K562 (cell line): ENCODE measurements around the gene YOD1. TPM values are rescaled to one million over a fixed set of nuclear protein-coding genes. Genes with fewer than 3 reads are reported as not detected.

Experiments
- BCLAF1 ChIP-seq, 2 experiments: fragments of 450-650 bp in 1 of 2; IDR thresholded peaks; 2 replicates each; pipeline ENCODE4 v1.6.1; 2011 to 2017; ENCODE audit warnings: low read depth in 2 of 2, antibody characterized with exemption in 1 of 2, borderline replicate concordance in 1 of 2, low read length in 1 of 2, mild to moderate bottlenecking in 1 of 2, mixed read lengths in 1 of 2; ENCODE audit not compliant: control insufficient read depth in 1 of 2
- BHLHE40 ChIP-seq: IDR thresholded peaks from 2 replicates; pipeline ENCODE4 v1.6.1; 2011; ENCODE audit warnings: low read length, improper control_type of control experiment
- BRD4 ChIP-seq: fragments of 200-600 bp; sonication (generic); IDR thresholded peaks from 2 replicates; pipeline ENCODE4 v1.6.1; 2017; ENCODE audit warnings: inconsistent platforms
- DEAF1 ChIP-seq: fragments of 450-650 bp; formaldehyde crosslinking; IDR thresholded peaks from 2 replicates; pipeline ENCODE4 v1.4.0; 2020; ENCODE audit warnings: mild to moderate bottlenecking, moderate library complexity
- IRF9 ChIP-seq: fragments of 450-650 bp; IDR thresholded peaks from 2 replicates; pipeline ENCODE4 v1.6.1; 2016; ENCODE audit warnings: missing biosample characterization, missing genetic modification characterization
- NBN ChIP-seq: fragments of 450-650 bp; IDR thresholded peaks from 2 replicates; pipeline ENCODE4 v1.6.1; 2016; ENCODE audit warnings: low read depth, mild to moderate bottlenecking
- NCOA2 ChIP-seq, 2 experiments: fragments of 450-650 bp; IDR thresholded peaks; 2 replicates each; pipeline ENCODE4 v1.6.1; 2018; ENCODE audit warnings: mild to moderate bottlenecking in 2 of 2, moderate library complexity in 1 of 2; ENCODE audit not compliant: partially characterized antibody in 2 of 2
- NKRF ChIP-seq: fragments of 450-650 bp; IDR thresholded peaks from 2 replicates; pipeline ENCODE4 v1.6.1; 2016; ENCODE audit warnings: borderline replicate concordance
- PHF21A ChIP-seq: fragments of 450-650 bp; IDR thresholded peaks from 2 replicates; pipeline ENCODE4 v1.6.1; 2017; ENCODE audit warnings: low read depth, borderline replicate concordance
- SMAD3 ChIP-seq: fragments of 450-650 bp; formaldehyde crosslinking; conservative IDR thresholded peaks from 2 replicates; pipeline ENCODE4 v1.4.0; 2020; ENCODE audit warnings: mild to moderate bottlenecking
- SNAPC5 ChIP-seq: fragments of 250-450 bp; sonication (Bioruptor Pico); IDR thresholded peaks from 2 replicates; pipeline ENCODE4 v1.8.0; 2021; ENCODE audit warnings: moderate library complexity, mild to moderate bottlenecking, inconsistent platforms
- SP1 ChIP-seq: sonication (generic); formaldehyde crosslinking; IDR thresholded peaks from 2 replicates; pipeline ENCODE4 v1.8.1; 2022; ENCODE audit warnings: mild to moderate bottlenecking, missing genetic modification reagents
- polyA plus RNA-seq, 8 experiments: library from polyadenylated mRNA; depleted of rRNA in 4 of 8; stranded (reverse) in 5 of 8; unstranded in 3 of 8; fragments of >200 nt; fragmentation: Nextera tagmentation in 2 of 8; fragmentation: Illumina TruSeq in 1 of 8; extraction: Ambion mirVana in 2 of 8; extraction: Trizol in 1 of 8; gene quantifications; 2 replicates each; pipeline versions ENCODE4 v1.2.1 to v1.2.3, GENCODE V29; 2011 to 2014; ENCODE audit warnings: inconsistent platforms in 1 of 8, missing spikeins in 1 of 8
- total RNA-seq, 7 experiments: library from RNA; depleted of rRNA in 6 of 7; stranded (reverse); fragments of >200 nt in 6 of 7; fragmentation: Illumina TruSeq in 2 of 7; extraction: Trizol in 2 of 7; gene quantifications; 2 replicates each; pipeline versions ENCODE4 v1.2.1 to v1.2.3, GENCODE V29; 2011 to 2021; ENCODE audit warnings: low replicate concordance in 1 of 7
- TF ChIP-seq, protein P1 (sequence below): sonication (generic); formaldehyde crosslinking; IDR thresholded peaks from 2 replicates; pipeline ENCODE4 v1.8.1; 2023; ENCODE audit warnings: mild to moderate bottlenecking, missing genetic modification reagents

YOD1 gene
- total and polyA plus RNA-seq, 9 of the 15 experiments (the other 6 are each of a cell fraction or from before 2014, with no cell fraction given): 18.2 to 78.1 (median 46.9) TPM

DNA sequence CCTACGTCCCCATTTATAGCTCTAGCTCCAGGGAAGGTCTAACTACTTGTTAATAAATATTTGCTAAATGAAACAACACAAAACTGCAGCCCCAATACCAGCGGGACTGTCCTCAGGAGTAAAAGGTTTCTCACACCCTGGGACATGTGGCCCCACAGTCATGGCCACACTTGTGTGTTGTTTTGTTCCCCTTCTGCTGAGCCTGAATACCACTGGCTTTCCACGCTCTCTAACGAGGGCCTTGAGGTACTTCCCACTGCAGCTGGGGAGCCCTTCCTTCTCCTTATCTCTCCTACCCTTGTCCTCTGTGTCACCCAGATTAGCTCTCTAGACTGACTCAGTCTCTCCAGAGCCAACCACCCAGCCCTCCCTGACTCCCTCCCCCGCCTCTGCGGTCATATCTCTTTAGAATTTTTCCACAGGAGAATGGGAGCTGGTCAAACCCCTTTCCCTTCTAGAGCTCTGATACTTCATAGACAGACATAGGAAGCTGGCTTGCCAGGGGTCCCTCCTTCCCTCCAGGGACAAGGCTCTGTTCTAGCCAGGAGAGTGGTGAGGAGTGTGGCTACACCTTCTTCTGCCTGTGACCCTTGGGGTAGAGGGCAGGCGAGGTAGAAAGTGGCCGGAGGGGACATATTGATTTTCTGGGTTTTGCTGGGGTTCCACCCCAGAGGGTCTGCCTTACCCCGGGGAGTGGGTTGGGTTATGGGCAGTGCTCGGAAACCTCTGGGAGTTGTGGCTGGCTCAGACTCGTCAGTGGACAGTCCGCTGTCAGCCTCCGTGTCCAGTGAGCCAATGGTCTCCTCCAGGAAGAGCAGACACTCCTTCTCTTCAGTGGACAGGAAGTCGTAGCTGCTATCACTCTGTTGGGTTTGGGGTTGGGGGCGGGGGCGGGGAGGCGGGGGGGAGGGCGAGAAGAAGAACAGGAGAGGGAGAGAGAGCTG, 26.5 kb downstream of the YOD1 start (continued):
- peak; percentile 13; the same call in 1 of the 2 replicates for TF ChIP-seq NKRF
- TF ChIP-seq DEAF1: peak; percentile 62
- TF ChIP-seq, protein P1, sequence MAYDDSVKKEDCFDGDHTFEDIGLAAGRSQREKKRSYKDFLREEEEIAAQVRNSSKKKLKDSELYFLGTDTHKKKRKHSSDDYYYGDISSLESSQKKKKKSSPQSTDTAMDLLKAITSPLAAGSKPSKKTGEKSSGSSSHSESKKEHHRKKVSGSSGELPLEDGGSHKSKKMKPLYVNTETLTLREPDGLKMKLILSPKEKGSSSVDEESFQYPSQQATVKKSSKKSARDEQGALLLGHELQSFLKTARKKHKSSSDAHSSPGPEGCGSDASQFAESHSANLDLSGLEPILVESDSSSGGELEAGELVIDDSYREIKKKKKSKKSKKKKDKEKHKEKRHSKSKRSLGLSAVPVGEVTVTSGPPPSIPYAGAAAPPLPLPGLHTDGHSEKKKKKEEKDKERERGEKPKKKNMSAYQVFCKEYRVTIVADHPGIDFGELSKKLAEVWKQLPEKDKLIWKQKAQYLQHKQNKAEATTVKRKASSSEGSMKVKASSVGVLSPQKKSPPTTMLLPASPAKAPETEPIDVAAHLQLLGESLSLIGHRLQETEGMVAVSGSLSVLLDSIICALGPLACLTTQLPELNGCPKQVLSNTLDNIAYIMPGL (CRISPR knock-in tag): 0 out of 2 replicates have a peak, but pooled peaks have one; percentile 53
- TF ChIP-seq PHF21A: peak; percentile 94; the same call in 1 of the 2 replicates
- no peak for TF ChIP-seq SNAPC5 (CRISPR knock-in tag)
- TF ChIP-seq SP1: peak; percentile 89
- TF ChIP-seq BCLAF1 (IDR thresholded peaks at IDR 0.05; ENCODE audit: borderline replicate concordance in 1 of 2, control insufficient read depth in 1 of 2, low read depth in 2 of 2, low read length in 1 of 2): peak in 1 of 2 experiments; percentile 95; a peak in 2 of 4 replicates
- TF ChIP-seq SMAD3: peak; percentile 99
- peak in 1 of 2 experiments; percentile 90 for TF ChIP-seq NCOA2 (IDR thresholded peaks at IDR 0.05; ENCODE audit: partially characterized antibody in 2 of 2)
- peak; percentile 96 for TF ChIP-seq IRF9 (tag)
- TF ChIP-seq NBN: peak; percentile 100
- peak; percentile 89 for TF ChIP-seq BRD4
- peak; percentile 41 for TF ChIP-seq BHLHE40
